Naive thymus-derived CD4-positive, alpha-beta T cell (primary cell): Measurements from ENCODE around the gene NSDHL. TPM values are rescaled to one million over a fixed set of nuclear protein-coding genes. Genes with fewer than 3 reads are reported as not detected.
"Not testable (repeated sequence)": the region's sequence is repeated elsewhere in the genome, so short reads cannot be mapped to it uniquely, and the experiment has no call there.

Experiments
- ATAC-seq: fragments of 150-1000 bp; cut with Tn5 transposase; 2 replicates; pipeline ENCODE4 v1.10.0; 2021; ENCODE audit warnings: mild to moderate bottlenecking, moderate library complexity
- CTCF ChIA-PET: fragments of 350-600 bp; sonication (Branson Sonifier 250); formaldehyde crosslinking; loops from one replicate; lab custom pipeline; 2021; ENCODE audit warnings: antibody characterized with exemption; lab: Charles Lee
- POLR2A ChIA-PET: fragments of 350-600 bp; sonication (Branson Sonifier 250); formaldehyde crosslinking; loops from one replicate; lab custom pipeline; 2021; ENCODE audit warnings: antibody characterized with exemption, inconsistent platforms; lab: Charles Lee
- DNase-seq, 9 donors: peaks; one replicate each; pipeline versions ENCODE4 v3.0.0 to v3.0.0-alpha.2; 2020 to 2022; ENCODE audit warnings: mixed read lengths in 1 of 9
- H3K27ac ChIP-seq: one replicate; pipeline ENCODE4 v1.7.0; 2013; ENCODE audit warnings: mild to moderate bottlenecking, low read depth, low read length, moderate library complexity
- H3K27me3 ChIP-seq, 2 donors: one replicate each; pipeline ENCODE4 v1.7.0; 2013; ENCODE audit warnings: low read length in 2 of 2, mild to moderate bottlenecking in 2 of 2, moderate library complexity in 2 of 2; ENCODE audit not compliant: control insufficient read depth in 2 of 2, insufficient read depth in 2 of 2
- H3K36me3 ChIP-seq, 3 experiments: 1 replicate in 2 of 3; 2 replicates in 1 of 3; pipeline ENCODE4 v1.7.0; 2013; ENCODE audit warnings: low read length in 3 of 3, mild to moderate bottlenecking in 3 of 3, moderate library complexity in 1 of 3; ENCODE audit not compliant: insufficient read depth in 3 of 3, control insufficient read depth in 2 of 3
- H3K4me1 ChIP-seq, 2 donors: one replicate each; pipeline ENCODE4 v1.7.0; 2013; ENCODE audit warnings: low read length in 2 of 2, mild to moderate bottlenecking in 2 of 2, moderate library complexity in 1 of 2; ENCODE audit not compliant: control insufficient read depth in 2 of 2, insufficient read depth in 2 of 2
- H3K4me3 ChIP-seq: 2 replicates; pipeline ENCODE4 v1.7.0; 2013; ENCODE audit warnings: mild to moderate bottlenecking, low read length
- H3K9me3 ChIP-seq, 3 experiments: 1 replicate in 2 of 3; 2 replicates in 1 of 3; pipeline ENCODE4 v1.7.0; 2013; ENCODE audit warnings: low read length in 3 of 3; ENCODE audit not compliant: control insufficient read depth in 2 of 3
- H3K27ac Mint-ChIP-seq, 9 donors: one replicate each; pipeline ENCODE4 v1.8.0; 2020 to 2022; ENCODE audit warnings: mixed read lengths in 9 of 9, mild to moderate bottlenecking in 8 of 9, moderate library complexity in 5 of 9, inconsistent platforms in 2 of 9
- H3K27me3 Mint-ChIP-seq, 5 donors: one replicate each; pipeline ENCODE4 v1.8.0; 2021 to 2022; ENCODE audit warnings: mixed read lengths in 5 of 5, mild to moderate bottlenecking in 1 of 5
- H3K36me3 Mint-ChIP-seq, 5 donors: one replicate each; pipeline ENCODE4 v1.8.0; 2020 to 2022; ENCODE audit warnings: mixed read lengths in 5 of 5, mild to moderate bottlenecking in 3 of 5, inconsistent platforms in 1 of 5
- H3K4me1 Mint-ChIP-seq, 7 donors: one replicate each; pipeline ENCODE4 v1.8.0; 2020 to 2022; ENCODE audit warnings: mixed read lengths in 7 of 7, mild to moderate bottlenecking in 3 of 7, inconsistent platforms in 1 of 7
- H3K4me3 Mint-ChIP-seq, 10 donors: one replicate each; pipeline ENCODE4 v1.8.0; 2020 to 2022; ENCODE audit warnings: mild to moderate bottlenecking in 10 of 10, mixed read lengths in 10 of 10, moderate library complexity in 6 of 10, inconsistent platforms in 2 of 10
- H3K9me3 Mint-ChIP-seq, 11 donors: one replicate each; pipeline ENCODE4 v1.8.0; 2020 to 2022; ENCODE audit warnings: mixed read lengths in 11 of 11, mild to moderate bottlenecking in 4 of 11, inconsistent platforms in 1 of 11, moderate library complexity in 1 of 11
- intact Hi-C, 2 donors: fragments of 100-400 bp; cut with micrococcal nuclease; formaldehyde crosslinking; loops; one replicate each; pipeline ENCODE4 v1.15.1; 2023
- polyA plus RNA-seq, 2 donors: library from polyadenylated mRNA; unstranded; fragments of 300-500 nt; fragmentation: Illumina TruSeq; gene quantifications; one replicate each; pipeline ENCODE4 v1.2.3, GENCODE V29; 2021
- total RNA-seq, 6 experiments: library from RNA in 5 of 6; stranded (reverse) in 5 of 6; gene quantifications; 1 replicate in 5 of 6; 2 replicates in 1 of 6; pipeline ENCODE4 v1.2.3 and lab custom pipeline; 2021 to 2026

NSDHL gene
- total and polyA plus RNA-seq, 7 experiments from 2014 or later: 3.3 to 14.6 (median 7.2) TPM

GRCh38 chrX:152835470-152835869, 4.6 kb downstream of the NSDHL start:
- not testable (repeated sequence) for ATAC-seq

GRCh38 chrX:152842772-152843338, 12.0 kb downstream of the NSDHL start:
- no peak overlapping the region for H3K4me3 Mint-ChIP-seq
- Histone ChIP-seq H3K9me3 (no peaks in the 10 kb centered on the region), H3K4me1 (no peaks in the 10 kb centered on the region), H3K4me3 (no peak overlapping the region), H3K27me3 (no peaks in the 10 kb centered on the region), H3K36me3 (no peaks in the 10 kb centered on the region), H3K27ac (no peak overlapping the region)
- peaks cover 7 to 19% (median 10%) of the 10 kb centered on the region in 7 donors for H3K4me1 Mint-ChIP-seq
- H3K9me3 Mint-ChIP-seq: no peaks in the 10 kb centered on the region
- intact Hi-C loops: no loop called here
- ATAC-seq: no peak
- H3K27ac Mint-ChIP-seq: no peak overlapping the region
- DNase-seq: no peak
- H3K36me3 Mint-ChIP-seq: peaks cover 0 to 12% (median 4%) of the 10 kb centered on the region in 5 donors
- H3K27me3 Mint-ChIP-seq: no peaks in the 10 kb centered on the region
- ChIA-PET POLR2A (no interaction called here), CTCF (no interaction called here)

More at GRCh38 chrX:152835470-152835869, 4.6 kb downstream of the NSDHL start:
- H3K4me3 Mint-ChIP-seq, H3K9me3 Mint-ChIP-seq, H3K27me3 Mint-ChIP-seq, CTCF ChIA-PET, H3K27me3 ChIP-seq, H3K9me3 ChIP-seq, POLR2A ChIA-PET, H3K27ac Mint-ChIP-seq, H3K4me1 ChIP-seq, H3K27ac ChIP-seq, H3K4me3 ChIP-seq, DNase-seq, H3K36me3 ChIP-seq: not testable (repeated sequence)
- intact Hi-C loops: loop anchor here (10.0 kb wide), 1 partner anchor 1851 kb away; the partner anchor contains the start of gene HMGB3 (in 2 of the 2)
- Mint-ChIP-seq H3K4me1 (peaks cover 21 to 43% (median 32%) of the 10 kb centered on the region in 7 donors), H3K36me3 (peaks cover 0 to 24% (median 8%) of the 10 kb centered on the region in 5 donors)

GRCh38 chrX:152843852-152844251, 13.0 kb downstream of the NSDHL start:
- CTCF ChIA-PET: no interaction called here
- H3K27me3 Mint-ChIP-seq: no peaks in the 10 kb centered on the region
- H3K9me3 ChIP-seq: no peaks in the 10 kb centered on the region

GRCh38 chrX:152844256-152844655, 13.4 kb downstream of the NSDHL start:
- H3K4me1 ChIP-seq: no peaks in the 10 kb centered on the region
- no peaks in the 10 kb centered on the region for H3K36me3 ChIP-seq
- Mint-ChIP-seq H3K27ac (no peak overlapping the region), H3K4me3 (no peak overlapping the region), H3K36me3 (peaks cover 0 to 9% (median 8%) of the 10 kb centered on the region in 5 donors), H3K4me1 (peaks cover 0 to 11% (median 6%) of the 10 kb centered on the region in 7 donors), H3K9me3 (no peaks in the 10 kb centered on the region), H3K27me3 (no peaks in the 10 kb centered on the region)
- intact Hi-C loops: no loop called here
- DNase-seq: no peak
- no peak overlapping the region for H3K4me3 ChIP-seq
- H3K27ac ChIP-seq: no peak overlapping the region
- ATAC-seq: no peak
- no peaks in the 10 kb centered on the region for H3K9me3 ChIP-seq
- ChIA-PET POLR2A (no interaction called here), CTCF (no interaction called here)
- no peaks in the 10 kb centered on the region for H3K27me3 ChIP-seq

More at GRCh38 chrX:152843852-152844251, 13.0 kb downstream of the NSDHL start:
- Histone ChIP-seq H3K4me1 (no peaks in the 10 kb centered on the region), H3K27me3 (no peaks in the 10 kb centered on the region), H3K27ac (no peak overlapping the region), H3K36me3 (no peaks in the 10 kb centered on the region), H3K4me3 (no peak overlapping the region)
- ATAC-seq (no peak), DNase-seq (no peak)
- H3K27ac Mint-ChIP-seq: no peak overlapping the region
- no peak overlapping the region for H3K4me3 Mint-ChIP-seq
- H3K4me1 Mint-ChIP-seq: peaks cover 0 to 13% (median 6%) of the 10 kb centered on the region in 7 donors
- H3K9me3 Mint-ChIP-seq: no peaks in the 10 kb centered on the region
- intact Hi-C loops: no loop called here
- peaks cover 0 to 12% (median 8%) of the 10 kb centered on the region in 5 donors for H3K36me3 Mint-ChIP-seq
- POLR2A ChIA-PET: no interaction called here

GRCh38 chrX:152845618-152846240, 14.9 kb downstream of the NSDHL start:
- Histone ChIP-seq H3K9me3 (no peaks in the 10 kb centered on the region), H3K4me1 (no peaks in the 10 kb centered on the region), H3K27me3 (no peaks in the 10 kb centered on the region), H3K27ac (no peak overlapping the region), H3K4me3 (no peak overlapping the region), H3K36me3 (peaks cover 0 to 5% (median 0%) of the 10 kb centered on the region in 3 experiments)
- ATAC-seq (no peak), DNase-seq (no peak)
- ChIA-PET CTCF (no interaction called here), POLR2A (no interaction called here)
- no peaks in the 10 kb centered on the region for H3K9me3 Mint-ChIP-seq
- peaks cover 0 to 10% (median 6%) of the 10 kb centered on the region in 5 donors for H3K36me3 Mint-ChIP-seq
- H3K27me3 Mint-ChIP-seq: no peaks in the 10 kb centered on the region
- H3K4me3 Mint-ChIP-seq: no peak overlapping the region
- intact Hi-C loops: no loop called here
- no peak overlapping the region for H3K27ac Mint-ChIP-seq
- peaks cover 0 to 7% (median 0%) of the 10 kb centered on the region in 7 donors for H3K4me1 Mint-ChIP-seq

- Mint-ChIP-seq H3K9me3 (no peaks in the 10 kb centered on the region), H3K36me3 (peaks cover 7 to 21% (median 14%) of the 10 kb centered on the region in 5 donors)
- POLR2A ChIA-PET: no interaction called here
Measured at GRCh38 chrX:152847281-152847680, 16.4 kb downstream of the NSDHL start.

More at GRCh38 chrX:152847281-152847680, 16.4 kb downstream of the NSDHL start:
- no peaks in the 10 kb centered on the region for H3K4me1 ChIP-seq
- H3K27ac ChIP-seq: no peak overlapping the region
- Mint-ChIP-seq H3K4me1 (peaks cover 0 to 11% (median 0%) of the 10 kb centered on the region in 7 donors), H3K27me3 (no peaks in the 10 kb centered on the region), H3K4me3 (no peak overlapping the region), H3K27ac (no peak overlapping the region)
- intact Hi-C loops: no loop called here
- no peak for ATAC-seq
- no peaks in the 10 kb centered on the region for H3K9me3 ChIP-seq
- H3K27me3 ChIP-seq: no peaks in the 10 kb centered on the region
- DNase-seq: no peak
- no peak overlapping the region for H3K4me3 ChIP-seq
- H3K36me3 ChIP-seq: peaks cover 0 to 5% (median 0%) of the 10 kb centered on the region in 3 experiments
- CTCF ChIA-PET: no interaction called here
